ENCODE results near the gene LIPA.

DNA sequence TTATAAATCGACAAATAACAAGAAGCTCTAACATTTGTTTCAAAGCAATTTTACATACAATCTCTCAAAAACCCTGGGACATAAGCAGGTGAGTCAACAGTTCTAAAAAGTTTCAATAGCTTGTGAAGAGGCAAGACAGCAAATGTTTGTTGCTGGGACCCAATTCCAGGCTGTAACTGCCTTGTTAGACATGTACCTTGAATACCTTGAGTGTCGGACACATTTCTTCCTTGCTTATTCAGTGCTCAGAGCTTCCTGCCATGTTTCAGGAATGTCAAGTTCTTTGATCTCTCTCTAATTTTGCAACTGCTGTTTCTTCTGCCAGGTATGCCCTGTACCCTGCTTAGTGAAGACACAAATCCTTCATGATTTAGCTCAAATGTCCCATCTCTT is 49.5 kb downstream of the LIPA start:
- TF ChIP-seq, protein P1, sequence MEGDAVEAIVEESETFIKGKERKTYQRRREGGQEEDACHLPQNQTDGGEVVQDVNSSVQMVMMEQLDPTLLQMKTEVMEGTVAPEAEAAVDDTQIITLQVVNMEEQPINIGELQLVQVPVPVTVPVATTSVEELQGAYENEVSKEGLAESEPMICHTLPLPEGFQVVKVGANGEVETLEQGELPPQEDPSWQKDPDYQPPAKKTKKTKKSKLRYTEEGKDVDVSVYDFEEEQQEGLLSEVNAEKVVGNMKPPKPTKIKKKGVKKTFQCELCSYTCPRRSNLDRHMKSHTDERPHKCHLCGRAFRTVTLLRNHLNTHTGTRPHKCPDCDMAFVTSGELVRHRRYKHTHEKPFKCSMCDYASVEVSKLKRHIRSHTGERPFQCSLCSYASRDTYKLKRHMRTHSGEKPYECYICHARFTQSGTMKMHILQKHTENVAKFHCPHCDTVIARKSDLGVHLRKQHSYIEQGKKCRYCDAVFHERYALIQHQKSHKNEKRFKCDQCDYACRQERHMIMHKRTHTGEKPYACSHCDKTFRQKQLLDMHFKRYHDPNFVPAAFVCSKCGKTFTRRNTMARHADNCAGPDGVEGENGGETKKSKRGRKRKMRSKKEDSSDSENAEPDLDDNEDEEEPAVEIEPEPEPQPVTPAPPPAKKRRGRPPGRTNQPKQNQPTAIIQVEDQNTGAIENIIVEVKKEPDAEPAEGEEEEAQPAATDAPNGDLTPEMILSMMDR (IDR thresholded peaks at IDR 0.05) = no peak
- TF ChIP-seq EZH2 (IDR thresholded peaks at IDR 0.05) = no peak
